GM21717 (cell line): ENCODE data around the gene ADM.
A peak's percentile ranks its signal among the peaks of the same experiment; 100 is the strongest.

Experiments used
- ATAC-seq: cut with Tn5 transposase; IDR thresholded peaks from one replicate; pipeline ENCODE4 v1.9.1; 2021; ENCODE audit warnings: mild to moderate bottlenecking, moderate library complexity; ENCODE audit not compliant: unreplicated experiment

The ADM gene

GRCh38 chr11:10309163-10310093 is 4.6 kb downstream of the ADM start:
- no peak for ATAC-seq

- ATAC-seq = no peak
Measured at GRCh38 chr11:10310301-10310841, 5.5 kb downstream of the ADM start.

GRCh38 chr11:10311802-10312201 is 6.9 kb downstream of the ADM start:
- no peak for ATAC-seq

GRCh38 chr11:10314199-10315072 is 9.6 kb downstream of the ADM start:
- ATAC-seq = peak; percentile 69

GRCh38 chr11:10315083-10315482 is 10.2 kb downstream of the ADM start:
- ATAC-seq = no peak

- peak; percentile 18 for ATAC-seq
Measured at GRCh38 chr11:10317151-10317755, 12.4 kb downstream of the ADM start.

- ATAC-seq = peak; percentile 52
Measured at GRCh38 chr11:10317776-10318526, 13.1 kb downstream of the ADM start.

- ATAC-seq = no peak
Measured at GRCh38 chr11:10318527-10318802, 13.6 kb downstream of the ADM start.

- ATAC-seq = no peak
Measured at GRCh38 chr11:10319702-10320558, 15.1 kb downstream of the ADM start.

GRCh38 chr11:10320736-10321465 is 16.0 kb downstream of the ADM start:
- no peak for ATAC-seq

GRCh38 chr11:10322401-10322800 is 17.5 kb downstream of the ADM start:
- no peak for ATAC-seq

- no peak for ATAC-seq
Measured at GRCh38 chr11:10322830-10323792, 18.2 kb downstream of the ADM start.

GRCh38 chr11:10323793-10324170 is 18.9 kb downstream of the ADM start:
- ATAC-seq = no peak

GRCh38 chr11:10324474-10324873 is 19.6 kb downstream of the ADM start:
- ATAC-seq = no peak

- ATAC-seq = no peak
Measured at GRCh38 chr11:10325277-10326011, 20.6 kb downstream of the ADM start.

- no peak for ATAC-seq
Measured at GRCh38 chr11:10326012-10326964, 21.4 kb downstream of the ADM start.
